Body of pancreas (tissue), 4 donors: ENCODE measurements around the gene IL2RA.

Experiments
- CTCF ChIP-seq, 7 experiments: fragments of 450-650 bp in 4 of 7; fragments of 200-600 bp in 3 of 7; sonication (generic) in 3 of 7; IDR thresholded peaks; one replicate each; pipeline ENCODE4 v1.5.1; 2016 to 2019; ENCODE audit warnings: antibody characterized with exemption in 7 of 7
- POLR2A ChIP-seq, 3 donors: fragments of 450-650 bp; IDR thresholded peaks; one replicate each; pipeline ENCODE4 v1.6.1; 2016; ENCODE audit warnings: antibody characterized with exemption in 3 of 3, mild to moderate bottlenecking in 2 of 3

GRCh38 chr10:6013413-6014192 lies 48.6 kb downstream of the IL2RA start:
- TF ChIP-seq CTCF (IDR thresholded peaks at IDR 0.05) (no peak), POLR2A (IDR thresholded peaks at IDR 0.05) (no peak)
